ENCODE data around the gene KCNQ4. TPM values are rescaled to one million over a fixed set of nuclear protein-coding genes. Genes with fewer than 3 reads are reported as not detected.

The KCNQ4 gene
- polyA plus RNA-seq, 2 of the 4 experiments (the other 2 are of a cell fraction): 0.08 to 0.17 TPM

- peaks cover 12% of the 10 kb centered on the region for H3K4me1 ChIP-seq
- no peak overlapping the region for H3K27ac ChIP-seq
- DNase-seq (ENCODE audit: low read depth in 1 of 2, low spot score in 1 of 2) (no peak), FAIRE-seq (no peak), ATAC-seq (no peak)
- no peak overlapping the region for H3K4me2 ChIP-seq
- 84% methylated on average over 10 of the region's 14 CpGs for WGBS (ENCODE audit: missing lambda C conversion rate)
- ChIA-PET POLR2A (no interaction called here), CTCF (interaction anchor here (4.7 kb wide), 1 partner anchor 20 kb away, joined by 23 read pairs; no protein-coding TSS in a partner anchor)
- no peaks in the 10 kb centered on the region for H3K9me3 ChIP-seq
- H3K4me3 ChIP-seq: no peak overlapping the region
- no peak for TF ChIP-seq HOXB13 (CRISPR knock-in tag; IDR thresholded peaks at IDR 0.05; ENCODE audit: low read depth)
- TF ChIP-seq RCOR1 (IDR thresholded peaks at IDR 0.05; ENCODE audit: low read depth, low read length): no peak
- no peak for TF ChIP-seq ZFP36 (IDR thresholded peaks at IDR 0.05; ENCODE audit: borderline replicate concordance, partially characterized antibody)
- TF ChIP-seq POLR2AphosphoS2 (conservative IDR thresholded peaks at IDR 0.05; ENCODE audit: low read length): no peak
- no peak for TF ChIP-seq FOSL2 (IDR thresholded peaks at IDR 0.05)
- no peak for TF ChIP-seq FOSL2 (CRISPR knock-in tag; IDR thresholded peaks at IDR 0.05)
- TF ChIP-seq USF2 (IDR thresholded peaks at IDR 0.05): no peak
- no peak for TF ChIP-seq BCL3 (IDR thresholded peaks at IDR 0.05)
- no peak for TF ChIP-seq PBX3 (IDR thresholded peaks at IDR 0.05)
- TF ChIP-seq RARB (CRISPR knock-in tag; IDR thresholded peaks at IDR 0.05): no peak
- TF ChIP-seq RNF2 (IDR thresholded peaks at IDR 0.05; ENCODE audit: borderline replicate concordance, low read depth): no peak
- TF ChIP-seq HOXB5 (CRISPR knock-in tag; IDR thresholded peaks at IDR 0.05): no peak
- no peak for TF ChIP-seq ZC3H11A (IDR thresholded peaks at IDR 0.05)
- no peak for TF ChIP-seq MAFK (IDR thresholded peaks at IDR 0.05; ENCODE audit: partially characterized antibody)
- no peak for TF ChIP-seq TFCP2L1 (CRISPR knock-in tag; IDR thresholded peaks at IDR 0.05)
- TF ChIP-seq REST (IDR thresholded peaks at IDR 0.05): no peak
- no peak for TF ChIP-seq EHMT2 (IDR thresholded peaks at IDR 0.05; ENCODE audit: low read depth)
- TF ChIP-seq JUN (IDR thresholded peaks at IDR 0.05): no peak
- TF ChIP-seq KDM5A (IDR thresholded peaks at IDR 0.05): no peak
- no peak for TF ChIP-seq HES2 (IDR thresholded peaks at IDR 0.05)
- no peak for TF ChIP-seq PHF8 (IDR thresholded peaks at IDR 0.05; ENCODE audit: borderline replicate concordance, low read depth)
Observed at GRCh38 chr1:40829631-40830245, 46.2 kb downstream of the KCNQ4 start.
